ENCODE data around the gene MESD. TPM values are rescaled to one million over a fixed set of nuclear protein-coding genes. Genes with fewer than 3 reads are reported as not detected.

MESD gene
- total RNA-seq, 1 donor: 24.2 TPM

DNA sequence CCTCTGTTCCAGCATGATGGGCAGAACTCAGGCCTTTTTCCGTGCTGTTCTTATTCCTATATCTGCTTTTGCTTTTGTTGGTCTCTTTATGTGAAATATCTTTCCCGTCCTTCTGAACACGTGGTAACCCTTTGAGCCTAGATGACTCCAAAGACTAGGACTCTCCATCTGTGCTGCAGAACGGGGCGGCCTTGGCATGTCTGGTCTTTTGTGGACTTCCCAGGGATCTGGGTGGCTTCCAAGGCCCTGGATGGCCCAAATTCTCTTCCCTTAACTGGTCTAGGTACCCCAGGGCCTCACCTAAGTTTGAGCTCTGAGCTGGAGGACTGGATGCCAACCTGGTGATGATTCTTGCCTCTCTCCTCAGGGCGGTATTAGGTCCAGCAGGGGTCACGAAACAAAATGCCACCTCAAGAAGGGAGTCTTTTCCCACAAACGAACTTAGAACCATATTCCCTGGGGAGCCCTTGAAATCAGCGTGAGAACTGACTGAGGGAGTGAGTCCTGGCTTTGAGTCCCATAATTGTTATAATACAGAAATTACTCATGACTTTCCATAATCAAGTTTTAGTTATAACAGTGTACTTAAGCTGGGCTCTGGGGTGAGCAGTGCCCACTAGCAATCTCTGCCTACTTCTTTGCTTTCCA, 25.0 kb upstream of the MESD start:
- TF ChIP-seq, protein P1, sequence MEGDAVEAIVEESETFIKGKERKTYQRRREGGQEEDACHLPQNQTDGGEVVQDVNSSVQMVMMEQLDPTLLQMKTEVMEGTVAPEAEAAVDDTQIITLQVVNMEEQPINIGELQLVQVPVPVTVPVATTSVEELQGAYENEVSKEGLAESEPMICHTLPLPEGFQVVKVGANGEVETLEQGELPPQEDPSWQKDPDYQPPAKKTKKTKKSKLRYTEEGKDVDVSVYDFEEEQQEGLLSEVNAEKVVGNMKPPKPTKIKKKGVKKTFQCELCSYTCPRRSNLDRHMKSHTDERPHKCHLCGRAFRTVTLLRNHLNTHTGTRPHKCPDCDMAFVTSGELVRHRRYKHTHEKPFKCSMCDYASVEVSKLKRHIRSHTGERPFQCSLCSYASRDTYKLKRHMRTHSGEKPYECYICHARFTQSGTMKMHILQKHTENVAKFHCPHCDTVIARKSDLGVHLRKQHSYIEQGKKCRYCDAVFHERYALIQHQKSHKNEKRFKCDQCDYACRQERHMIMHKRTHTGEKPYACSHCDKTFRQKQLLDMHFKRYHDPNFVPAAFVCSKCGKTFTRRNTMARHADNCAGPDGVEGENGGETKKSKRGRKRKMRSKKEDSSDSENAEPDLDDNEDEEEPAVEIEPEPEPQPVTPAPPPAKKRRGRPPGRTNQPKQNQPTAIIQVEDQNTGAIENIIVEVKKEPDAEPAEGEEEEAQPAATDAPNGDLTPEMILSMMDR (IDR thresholded peaks at IDR 0.05; ENCODE audit: insufficient read depth, low read depth, low read length): no peak
- no peak for DNase-seq (ENCODE audit: low read depth)
- no peak overlapping the region for H3K4me3 ChIP-seq (ENCODE audit: low read depth, low read length)

DNA sequence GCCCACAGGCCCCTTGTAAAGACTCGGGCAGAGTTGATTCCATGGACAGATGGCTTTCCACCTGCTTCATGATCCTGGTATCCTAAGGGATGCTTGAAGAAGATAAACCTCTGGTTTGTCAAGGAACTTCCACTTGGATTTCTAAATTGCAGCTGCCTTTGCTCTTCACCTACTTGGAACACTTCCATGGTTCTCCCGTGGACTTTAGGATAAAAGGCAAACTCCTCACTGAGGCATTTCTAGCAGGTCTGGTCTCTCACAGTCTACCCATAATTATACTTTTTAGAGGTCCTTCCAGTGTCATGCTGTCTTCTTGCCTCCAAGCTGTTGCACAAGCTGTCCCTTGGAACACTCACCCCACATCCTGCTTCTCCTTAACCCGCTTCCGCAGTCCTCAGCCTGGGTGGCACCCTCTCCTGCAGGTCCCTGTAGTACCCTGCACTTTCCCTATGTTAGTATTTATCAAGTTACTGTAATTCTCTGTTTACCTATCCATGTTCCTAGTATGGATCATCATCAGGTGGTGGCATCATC, 23.8 kb upstream of the MESD start:
- DNase-seq (ENCODE audit: low read depth): no peak
- no peak overlapping the region for H3K4me3 ChIP-seq (ENCODE audit: low read depth, low read length)
- TF ChIP-seq, protein P1 (IDR thresholded peaks at IDR 0.05; ENCODE audit: insufficient read depth, low read depth, low read length): no peak

- DNase-seq (ENCODE audit: low read depth): no peak
- no peak overlapping the region for H3K4me3 ChIP-seq (ENCODE audit: low read depth, low read length)
- TF ChIP-seq, protein P1 (IDR thresholded peaks at IDR 0.05; ENCODE audit: insufficient read depth, low read depth, low read length): no peak
Measured at GRCh38 chr15:81012588-81012987, 23.0 kb upstream of the MESD start.

DNA sequence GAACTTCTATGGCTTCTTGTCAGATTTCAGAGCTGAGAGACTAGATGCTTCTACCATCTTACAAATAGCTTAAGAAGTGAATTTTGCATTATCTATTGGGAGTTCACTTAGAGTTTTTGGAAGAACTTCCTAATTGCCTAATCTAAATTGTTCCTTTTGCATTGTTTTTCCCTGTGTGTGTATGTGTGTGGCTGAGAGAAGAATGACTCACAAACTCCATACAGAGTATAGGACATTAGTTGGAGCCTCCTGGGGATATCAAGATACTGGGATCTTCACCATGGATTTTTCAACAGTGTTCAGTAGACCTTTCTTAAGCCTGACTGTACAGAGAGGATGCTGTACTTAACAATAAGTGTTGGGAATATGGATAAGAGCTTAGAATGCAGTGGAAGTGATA, 22.0 kb upstream of the MESD start:
- peak; percentile 34 for DNase-seq (ENCODE audit: low read depth)
- H3K4me3 ChIP-seq (ENCODE audit: low read depth, low read length): no peak overlapping the region
- TF ChIP-seq, protein P1 (IDR thresholded peaks at IDR 0.05; ENCODE audit: insufficient read depth, low read depth, low read length): no peak

- no peak for DNase-seq (ENCODE audit: low read depth)
- no peak overlapping the region for H3K4me3 ChIP-seq (ENCODE audit: low read depth, low read length)
- TF ChIP-seq, protein P1 (IDR thresholded peaks at IDR 0.05; ENCODE audit: insufficient read depth, low read depth, low read length): no peak
Measured at GRCh38 chr15:81010086-81010485, 20.5 kb upstream of the MESD start.

DNA sequence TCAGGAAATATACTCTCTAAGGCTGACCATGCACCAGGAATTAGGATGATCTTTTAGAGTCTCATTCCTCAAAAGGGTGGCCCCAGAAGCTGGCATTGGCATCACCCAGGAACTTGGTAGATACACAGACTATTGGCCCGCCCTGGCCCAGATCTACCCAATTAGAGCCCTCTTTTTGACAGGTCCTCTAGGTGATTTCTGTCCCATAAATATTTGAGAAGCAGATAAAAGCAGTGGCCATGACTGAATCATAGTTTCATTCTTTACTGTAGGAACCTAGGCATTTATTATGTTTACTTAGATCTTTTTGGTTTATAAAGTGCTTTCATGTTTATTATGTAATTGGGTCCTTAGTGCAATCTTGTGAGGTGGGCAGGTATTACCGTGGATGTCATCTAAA, 18.7 kb upstream of the MESD start:
- no peak for DNase-seq (ENCODE audit: low read depth)
- TF ChIP-seq, protein P1 (IDR thresholded peaks at IDR 0.05; ENCODE audit: insufficient read depth, low read depth, low read length): no peak
- H3K4me3 ChIP-seq (ENCODE audit: low read depth, low read length): no peak overlapping the region

Data from fibroblast of villous mesenchyme (primary cell).